ENCODE data around the gene SLC37A2.
"Not testable (repeated sequence)": the region's sequence is repeated elsewhere in the genome, so short reads cannot be mapped to it uniquely, and the experiment has no call there.

Gene SLC37A2

DNA sequence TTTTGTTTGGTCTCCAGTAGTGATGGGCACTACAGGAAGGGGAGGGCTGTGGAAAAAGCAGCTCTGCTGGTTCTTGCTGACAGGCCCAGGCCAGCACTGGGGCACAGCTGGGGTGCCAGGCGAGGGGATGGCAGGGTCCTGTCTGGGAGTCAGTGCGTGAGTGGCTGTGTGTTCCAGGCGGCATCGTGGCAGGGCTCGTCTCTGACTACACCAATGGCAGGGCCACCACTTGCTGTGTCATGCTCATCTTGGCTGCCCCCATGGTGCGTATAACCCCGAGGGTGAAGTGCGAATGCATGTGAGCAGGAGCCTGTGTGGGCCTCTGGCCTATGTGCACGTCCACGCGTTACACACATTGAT, 20.9 kb downstream of the SLC37A2 start:
- DNase-seq (ENCODE audit: low spot score) = no peak

DNA sequence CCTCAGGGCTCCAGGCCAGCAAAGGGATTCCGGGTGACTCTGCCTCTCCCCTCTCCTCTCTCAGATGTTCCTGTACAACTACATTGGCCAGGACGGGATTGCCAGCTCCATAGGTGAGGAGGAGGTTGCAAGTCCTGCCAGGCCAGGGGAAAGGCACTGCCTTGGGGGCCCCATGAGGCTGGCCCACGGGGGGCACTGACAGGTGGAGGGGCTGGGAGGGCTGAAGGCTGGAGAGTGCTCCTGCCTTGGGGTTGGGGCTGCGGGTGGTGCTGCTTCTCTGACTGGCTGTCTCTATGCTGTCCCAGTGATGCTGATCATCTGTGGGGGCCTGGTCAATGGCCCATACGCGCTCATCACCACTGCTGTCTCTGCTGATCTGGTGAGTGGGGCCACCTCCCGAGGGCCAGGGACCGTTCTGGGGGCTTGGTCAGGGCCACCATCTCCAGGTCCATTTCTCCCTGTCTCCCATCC, 21.7 kb downstream of the SLC37A2 start:
- DNase-seq (ENCODE audit: low spot score) = no peak

DNA sequence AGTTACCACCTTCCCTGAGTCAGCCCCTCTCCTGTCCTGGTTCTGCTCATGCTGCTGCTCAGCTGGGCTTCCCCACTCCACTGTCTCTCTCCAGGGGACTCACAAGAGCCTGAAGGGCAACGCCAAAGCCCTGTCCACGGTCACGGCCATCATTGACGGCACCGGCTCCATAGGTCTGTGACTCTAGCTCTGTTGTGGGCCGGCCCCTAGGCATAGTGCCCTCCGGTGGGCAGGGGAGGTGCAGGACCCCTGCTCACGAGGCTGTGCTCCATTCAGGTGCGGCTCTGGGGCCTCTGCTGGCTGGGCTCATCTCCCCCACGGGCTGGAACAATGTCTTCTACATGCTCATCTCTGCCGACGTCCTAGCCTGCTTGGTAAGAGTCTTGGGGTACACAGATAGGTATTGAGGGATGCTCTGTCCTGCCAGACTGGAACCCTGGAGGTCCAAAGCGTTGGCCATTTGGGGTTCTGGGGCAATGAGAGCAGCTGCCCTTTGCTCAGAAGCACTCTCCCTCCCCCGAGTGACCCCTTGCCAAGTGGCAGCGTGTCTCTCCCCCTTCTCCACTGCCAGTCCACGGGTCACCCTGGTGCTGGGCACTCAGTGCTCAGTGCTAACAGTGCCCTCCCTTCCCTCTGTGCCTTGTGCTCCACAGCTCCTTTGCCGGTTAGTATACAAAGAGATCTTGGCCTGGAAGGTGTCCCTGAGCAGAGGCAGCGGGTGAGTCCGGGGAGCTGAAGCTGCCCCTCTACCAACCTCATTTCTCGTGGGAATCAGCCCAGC, 22.4 kb downstream of the SLC37A2 start:
- DNase-seq (ENCODE audit: low spot score) = no peak

DNA sequence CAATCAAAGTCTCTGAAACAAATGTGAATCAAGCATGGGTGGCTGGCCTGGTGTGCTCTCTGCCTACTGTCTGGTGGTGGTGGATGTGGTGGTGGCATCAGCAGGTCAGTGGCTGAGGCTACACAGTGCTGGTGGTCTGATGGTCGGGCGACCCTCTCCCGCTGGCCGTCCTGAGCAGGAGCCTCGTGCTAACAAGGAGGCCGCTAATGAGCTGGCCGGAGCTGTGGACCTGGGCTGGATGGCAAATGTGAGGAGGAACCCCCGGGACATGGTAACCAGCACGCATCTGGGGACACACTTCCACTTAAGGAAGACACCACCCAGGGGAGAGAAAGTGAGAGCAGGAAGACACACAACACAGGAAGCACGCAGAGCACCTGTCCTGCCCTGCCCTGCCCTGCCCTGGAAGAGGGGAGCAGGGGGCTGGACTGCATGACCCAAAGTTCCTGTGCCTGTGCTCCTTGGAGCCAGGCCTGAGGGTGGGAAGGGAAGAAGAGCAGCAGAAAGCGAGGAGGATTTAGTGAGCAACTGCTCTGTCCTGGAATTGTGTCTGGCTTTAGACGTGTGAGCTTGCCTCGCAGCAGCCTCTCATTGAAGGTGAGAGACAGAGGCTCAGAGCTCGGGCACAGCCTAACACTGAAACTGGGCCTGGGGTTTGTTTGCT, 23.7 kb downstream of the SLC37A2 start:
- no peak for DNase-seq (ENCODE audit: low spot score)

GRCh38 chr11:125088123-125088522, 25.0 kb downstream of the SLC37A2 start:
- no peak for DNase-seq (ENCODE audit: low spot score)

DNA sequence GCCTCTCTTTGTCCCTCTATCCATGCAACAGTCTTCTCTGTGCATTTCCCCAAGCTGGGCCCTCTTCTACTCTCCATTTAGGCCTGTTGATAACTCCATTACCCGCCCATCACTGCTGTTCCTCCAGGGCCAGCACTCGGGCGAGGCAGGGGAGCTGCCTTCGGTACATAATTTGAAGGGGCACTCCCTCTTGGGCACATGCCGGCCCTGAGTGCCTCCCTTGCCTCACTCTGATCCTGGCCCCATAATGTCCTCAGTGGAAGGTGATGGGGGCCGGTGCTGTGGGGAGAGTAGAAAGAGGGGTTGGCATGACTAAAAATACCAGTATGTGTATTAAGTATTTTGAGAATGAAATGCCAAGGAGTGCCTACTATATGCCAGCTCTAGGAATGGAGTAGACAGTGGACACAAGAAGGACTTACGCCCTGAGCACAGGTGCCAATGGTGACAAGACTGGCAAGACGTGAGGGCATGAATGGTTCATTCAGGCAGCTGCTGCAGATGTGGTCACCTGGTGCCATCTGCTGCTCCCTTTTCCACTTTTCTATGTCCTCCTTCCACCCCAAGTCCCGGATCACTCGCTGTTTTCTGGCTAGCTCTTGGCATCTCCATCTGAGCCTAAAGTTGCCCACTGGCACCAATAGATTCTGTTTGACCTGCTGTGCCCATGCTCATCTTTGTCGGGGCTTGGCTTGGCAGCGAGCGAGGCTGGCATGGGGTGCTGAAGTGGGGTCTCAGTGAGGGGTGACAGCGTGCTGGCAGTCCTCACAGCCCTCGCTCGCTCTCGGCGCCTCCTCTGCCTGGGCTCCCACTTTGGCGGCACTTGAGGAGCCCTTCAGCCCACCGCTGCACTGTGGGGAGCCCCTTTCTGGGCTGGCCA, 25.7 kb downstream of the SLC37A2 start:
- DNase-seq (ENCODE audit: low spot score) = no peak

DNA sequence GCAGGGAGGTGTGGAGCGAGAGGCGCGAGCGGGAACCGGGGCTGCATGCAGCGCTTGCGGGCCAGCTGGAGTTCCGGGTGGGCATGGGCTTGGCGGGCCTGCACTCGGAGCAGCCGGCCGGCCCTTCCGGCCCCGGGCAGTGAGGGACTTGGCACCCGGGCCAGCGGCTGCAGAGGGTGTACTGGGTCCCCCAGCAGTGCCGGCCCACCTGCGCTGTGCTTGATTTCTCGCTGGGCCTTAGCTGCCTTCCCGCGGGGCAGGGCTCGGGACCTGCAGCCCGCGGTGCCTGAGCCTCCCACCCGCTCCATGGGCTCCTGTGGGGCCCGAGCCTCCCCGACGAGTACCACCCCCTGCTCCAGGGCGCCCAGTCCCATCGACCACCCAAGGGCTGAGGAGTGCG, 26.4 kb downstream of the SLC37A2 start:
- DNase-seq (ENCODE audit: low spot score) = not testable (repeated sequence)

DNA sequence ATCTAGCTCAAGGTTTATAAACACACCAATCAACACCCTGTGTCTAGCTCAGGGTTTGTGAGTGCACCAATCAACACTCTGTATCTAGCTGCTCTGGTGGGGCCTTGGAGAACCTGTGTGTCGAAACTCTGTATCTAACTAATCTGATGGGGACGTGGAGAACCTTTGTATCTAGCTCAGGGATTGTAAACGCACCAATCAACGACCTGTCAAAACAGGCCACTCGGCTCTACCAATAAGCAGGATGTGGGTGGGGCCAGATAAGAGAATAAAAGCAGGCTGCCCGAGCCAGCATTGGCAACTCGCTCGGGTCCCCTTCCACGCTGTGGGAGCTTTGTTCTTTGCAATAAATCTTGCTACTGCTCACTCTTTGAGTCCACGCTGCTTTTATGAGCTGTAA, 27.0 kb downstream of the SLC37A2 start:
- DNase-seq (ENCODE audit: low spot score) = not testable (repeated sequence)

- no peak for DNase-seq (ENCODE audit: low spot score)
Measured at GRCh38 chr11:125090816-125091215, 27.7 kb downstream of the SLC37A2 start.

GRCh38 chr11:125091247-125091876, 28.3 kb downstream of the SLC37A2 start:
- DNase-seq (ENCODE audit: low spot score) = peak; percentile 76

DNA sequence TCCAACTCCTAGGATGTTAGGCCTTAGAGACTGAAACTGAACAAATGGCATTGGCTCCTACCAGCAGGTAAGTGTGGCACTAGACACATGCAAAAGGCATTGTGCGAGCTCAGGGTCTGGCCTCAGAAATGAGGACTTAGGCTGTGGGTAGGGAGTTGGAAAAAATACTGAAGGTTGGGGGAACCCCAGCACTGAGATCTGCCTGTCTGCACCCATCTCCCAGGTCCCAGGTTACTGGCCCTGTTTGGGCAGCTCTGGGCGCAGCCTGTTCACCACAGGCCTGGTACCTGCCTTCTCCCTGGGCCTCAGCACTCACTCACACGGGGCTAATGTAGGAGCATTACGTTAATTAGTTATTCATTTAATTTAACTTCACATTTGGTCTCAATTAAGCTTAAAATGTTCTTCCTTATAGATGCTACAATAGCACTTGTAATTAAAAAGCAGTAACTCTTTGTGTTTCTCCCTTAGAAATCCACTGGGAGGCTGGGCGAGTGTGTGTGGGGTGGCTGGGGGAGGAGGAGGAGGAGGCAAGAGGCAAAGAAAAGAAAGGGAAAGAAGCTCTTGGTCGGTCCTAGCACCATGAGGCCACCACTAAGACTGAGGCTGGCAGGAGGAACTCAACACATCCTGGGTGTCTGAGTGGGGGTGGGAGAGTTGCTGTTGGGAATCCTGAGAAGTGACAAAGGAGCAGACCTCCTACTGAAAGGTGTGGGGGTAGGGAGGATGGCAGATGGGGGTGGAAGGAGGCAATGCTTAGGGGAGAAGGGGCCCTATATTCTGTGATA, 29.0 kb downstream of the SLC37A2 start:
- DNase-seq (ENCODE audit: low spot score) = no peak

DNA sequence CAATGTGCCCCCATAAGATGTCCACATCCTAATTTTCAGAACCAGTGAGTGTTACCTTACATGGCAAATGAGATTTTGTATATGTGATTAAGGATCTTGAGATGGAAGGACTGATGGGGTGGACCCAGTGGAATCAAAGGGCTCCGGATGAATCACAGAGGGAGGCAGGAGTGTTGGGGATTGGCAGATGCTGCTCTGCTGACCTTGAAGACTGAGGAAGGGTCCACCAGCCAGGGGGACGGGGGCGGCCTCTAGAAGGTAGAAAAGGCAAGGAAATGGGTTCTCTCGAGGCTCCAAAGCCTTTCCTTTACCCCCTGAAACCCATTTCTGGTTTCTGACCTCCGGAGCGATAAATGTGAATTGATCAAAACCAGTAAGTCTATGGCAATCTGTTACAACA, 29.6 kb downstream of the SLC37A2 start:
- no peak for DNase-seq (ENCODE audit: low spot score)

- DNase-seq (ENCODE audit: low spot score) = no peak
Measured at GRCh38 chr11:125093502-125093901, 30.4 kb downstream of the SLC37A2 start.

GRCh38 chr11:125094731-125095130, 31.6 kb downstream of the SLC37A2 start:
- DNase-seq (ENCODE audit: low spot score) = no peak

- no peak for DNase-seq (ENCODE audit: low spot score)
Measured at GRCh38 chr11:125100136-125100535, 37.0 kb downstream of the SLC37A2 start.

GRCh38 chr11:125101596-125101995, 38.5 kb downstream of the SLC37A2 start:
- DNase-seq (ENCODE audit: low spot score) = no peak

GRCh38 chr11:125102025-125102424, 38.9 kb downstream of the SLC37A2 start:
- DNase-seq (ENCODE audit: low spot score) = no peak

- DNase-seq (ENCODE audit: low spot score) = no peak
Measured at GRCh38 chr11:125102510-125102909, 39.4 kb downstream of the SLC37A2 start.

GRCh38 chr11:125105926-125106325, 42.8 kb downstream of the SLC37A2 start:
- no peak for DNase-seq (ENCODE audit: low spot score)

GRCh38 chr11:125108469-125108868, 45.4 kb downstream of the SLC37A2 start:
- DNase-seq (ENCODE audit: low spot score) = no peak

DNA sequence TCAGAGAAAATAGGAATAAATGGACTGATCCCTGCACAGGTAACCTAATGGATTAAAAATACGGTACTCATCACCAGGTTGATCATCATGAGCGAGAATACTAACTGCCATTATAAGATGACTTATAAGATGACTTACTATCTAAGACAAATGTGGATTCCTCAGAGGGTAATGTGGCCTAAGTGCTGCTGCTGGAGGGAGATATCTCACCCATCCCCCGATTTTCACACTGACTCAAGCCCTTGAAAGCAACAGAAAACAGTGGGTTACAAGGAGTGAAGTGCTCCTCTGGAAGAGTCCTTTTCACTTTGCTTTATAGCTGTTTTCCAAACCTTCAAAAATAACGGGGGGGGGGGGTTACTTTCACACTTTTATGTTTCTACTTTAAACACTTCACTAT, 47.4 kb downstream of the SLC37A2 start:
- DNase-seq (ENCODE audit: low spot score) = no peak
